Activated CD4-positive, CD25-positive, alpha-beta regulatory T cell treated with anti-CD3 and anti-CD28 coated beads, Interleukin-2, amount 50 U/mL, for 16 hours (primary cell): ENCODE data around the gene SMAD1.

ENCODE experiments used
- DNase-seq: peaks from one replicate; pipeline ENCODE4 v3.0.0-alpha.2; 2020; ENCODE audit warnings: low read depth, low spot score

The SMAD1 gene

DNA sequence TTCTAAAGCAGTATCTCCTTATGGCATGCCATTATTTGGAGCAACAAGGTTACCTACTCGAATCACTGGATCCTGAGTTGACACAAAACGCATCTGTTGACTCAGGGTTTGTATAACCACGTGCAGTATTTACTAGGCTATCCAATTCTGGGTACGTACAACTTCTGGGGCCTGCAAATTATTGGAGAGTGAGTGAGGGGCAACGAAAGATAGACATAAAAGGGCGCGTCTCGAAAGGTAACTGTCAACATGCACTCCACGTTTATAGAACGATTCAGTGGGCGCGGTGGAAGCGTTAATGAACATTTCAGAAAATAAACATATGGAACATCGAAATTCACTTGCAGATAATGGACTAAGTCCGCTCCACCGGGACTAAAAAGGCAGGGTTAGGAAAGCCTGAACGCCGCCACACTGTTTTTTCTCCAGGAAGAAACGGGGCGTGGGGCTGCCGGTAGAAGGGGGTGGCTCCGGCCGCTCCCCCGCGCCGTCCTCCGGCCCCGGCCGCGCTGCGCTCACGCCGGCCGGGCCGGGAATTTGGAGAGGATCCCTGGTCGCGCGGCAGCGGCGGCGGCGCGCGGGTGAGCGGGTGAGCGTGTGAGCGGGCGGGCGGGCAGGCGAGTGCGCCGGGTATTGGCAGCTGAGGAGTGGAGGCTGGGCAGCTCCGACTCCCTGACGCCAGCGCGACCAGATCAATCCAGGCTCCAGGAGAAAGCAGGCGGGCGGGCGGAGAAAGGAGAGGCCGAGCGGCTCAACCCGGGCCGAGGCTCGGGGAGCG lies at the start of gene SMAD1:
Gene SMAD1, plus strand, starts transcription at position 690 of the 778 bp plus-strand sequence. CDS start 32,761 bp downstream, outside the sequence.
- no peak for DNase-seq

DNA sequence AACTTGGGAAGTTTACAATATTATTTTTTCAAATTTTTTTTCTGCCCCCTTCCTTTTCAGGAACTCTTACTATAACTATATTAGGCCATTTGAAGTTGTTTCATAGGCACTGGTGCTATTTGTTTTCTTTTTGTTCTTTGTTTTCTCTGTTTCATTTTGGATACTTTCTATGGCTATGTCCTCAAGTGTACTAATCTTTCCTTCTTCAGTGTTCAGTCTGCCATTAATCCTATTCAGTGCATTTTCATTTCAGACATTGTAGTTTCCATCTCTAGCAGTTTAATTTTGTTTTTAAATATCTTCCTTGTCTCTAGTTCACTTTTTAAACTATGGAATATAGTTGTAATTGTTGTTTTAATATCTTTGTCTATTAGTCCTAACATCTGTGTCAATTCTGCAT lies 48.0 kb upstream of the SMAD1 start:
- DNase-seq, result no peak

DNA sequence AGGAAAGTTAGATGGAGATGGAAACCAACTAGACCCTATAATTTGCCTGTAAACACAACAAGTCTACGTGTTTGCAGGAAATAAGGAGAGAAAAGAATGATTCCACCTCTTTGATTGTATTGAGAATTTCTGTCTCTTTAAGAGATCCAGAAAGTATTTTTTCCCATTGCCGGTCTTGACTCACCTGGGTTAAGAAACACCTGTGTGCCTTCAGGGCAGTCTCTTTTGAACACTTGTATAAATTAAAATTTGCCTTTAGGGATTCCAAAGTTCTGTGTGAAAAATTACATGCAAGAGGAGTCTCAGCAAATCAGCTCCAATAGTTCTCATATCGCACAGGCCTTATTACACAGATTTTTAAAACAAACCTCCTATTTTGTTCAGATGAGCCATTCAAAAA lies 46.0 kb upstream of the SMAD1 start:
- DNase-seq, result no peak

DNA sequence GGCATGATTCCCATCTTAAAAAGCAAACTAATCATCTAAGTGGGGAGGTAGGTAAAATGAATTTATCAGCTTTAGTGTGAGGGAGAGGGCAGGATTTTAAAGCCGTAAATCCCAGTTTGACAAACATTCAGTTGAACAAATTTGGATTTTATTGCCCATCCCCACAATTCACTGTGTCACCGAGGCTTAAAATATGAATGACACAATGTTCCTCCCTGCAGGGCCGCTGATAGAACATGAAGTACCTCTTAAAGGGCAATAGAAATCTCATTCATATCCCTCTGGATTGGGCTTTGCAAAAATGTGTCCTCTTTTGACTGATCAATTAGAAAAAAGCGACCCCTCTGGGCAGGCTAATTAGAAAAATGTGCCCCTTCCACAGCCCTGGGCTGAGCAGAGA lies 45.5 kb upstream of the SMAD1 start:
- no peak for DNase-seq

DNA sequence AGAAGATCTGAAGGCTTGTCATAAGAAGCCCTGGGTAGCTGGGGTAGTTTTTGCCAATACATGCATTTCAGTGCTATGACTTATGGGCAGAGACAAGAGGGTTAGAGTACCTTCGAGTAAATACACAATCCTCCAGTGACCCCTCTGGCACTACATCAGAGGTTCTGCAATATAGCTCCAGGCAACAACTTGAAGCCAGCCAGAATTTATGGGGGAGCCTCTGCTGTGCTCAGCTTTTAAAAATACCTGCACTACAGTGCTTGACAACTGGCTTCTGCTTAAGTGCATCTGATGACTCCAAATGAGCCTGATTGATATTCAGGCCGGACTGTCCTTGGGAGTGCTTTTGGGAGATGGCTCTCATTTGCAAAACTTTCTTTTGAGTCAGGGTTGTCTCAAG lies 44.9 kb upstream of the SMAD1 start:
- DNase-seq, result no peak

DNA sequence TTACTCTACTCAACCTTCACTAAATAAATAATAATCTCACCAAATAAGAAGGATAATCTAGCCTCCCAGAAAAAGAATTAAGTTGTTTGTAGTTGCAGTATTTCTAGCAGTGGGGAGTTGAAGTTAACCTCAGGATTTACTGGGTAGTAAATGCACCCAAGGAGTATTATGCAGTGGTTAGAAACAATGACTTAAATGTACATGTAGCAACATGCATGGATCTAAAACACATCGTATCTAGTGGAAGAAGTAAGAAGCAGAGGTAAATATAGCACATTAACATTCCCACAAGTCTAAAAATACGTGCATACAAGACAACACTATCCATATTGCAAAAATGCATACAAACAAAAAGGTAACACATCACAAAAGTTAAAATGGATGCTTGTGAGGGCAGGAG lies 44.2 kb upstream of the SMAD1 start:
- no peak for DNase-seq

DNA sequence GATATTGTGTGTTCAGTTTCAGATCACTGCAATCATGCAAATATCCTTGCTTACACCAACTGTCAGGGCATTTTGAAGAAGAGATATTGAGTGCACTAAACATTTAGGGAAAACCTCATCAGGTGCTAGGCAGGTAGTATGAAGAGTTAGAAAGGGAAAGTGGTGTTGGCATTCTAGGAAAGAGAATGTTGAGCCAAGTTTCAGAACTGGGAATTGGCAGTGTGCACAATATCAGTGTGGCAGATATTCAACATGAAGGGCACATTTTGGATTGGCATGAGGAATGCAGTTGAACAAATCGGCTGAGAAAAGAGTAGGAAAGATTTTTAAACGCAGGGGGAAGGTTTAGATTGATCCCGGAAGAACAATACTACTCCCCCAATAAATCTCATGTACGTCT lies 43.4 kb upstream of the SMAD1 start:
- no peak for DNase-seq

DNA sequence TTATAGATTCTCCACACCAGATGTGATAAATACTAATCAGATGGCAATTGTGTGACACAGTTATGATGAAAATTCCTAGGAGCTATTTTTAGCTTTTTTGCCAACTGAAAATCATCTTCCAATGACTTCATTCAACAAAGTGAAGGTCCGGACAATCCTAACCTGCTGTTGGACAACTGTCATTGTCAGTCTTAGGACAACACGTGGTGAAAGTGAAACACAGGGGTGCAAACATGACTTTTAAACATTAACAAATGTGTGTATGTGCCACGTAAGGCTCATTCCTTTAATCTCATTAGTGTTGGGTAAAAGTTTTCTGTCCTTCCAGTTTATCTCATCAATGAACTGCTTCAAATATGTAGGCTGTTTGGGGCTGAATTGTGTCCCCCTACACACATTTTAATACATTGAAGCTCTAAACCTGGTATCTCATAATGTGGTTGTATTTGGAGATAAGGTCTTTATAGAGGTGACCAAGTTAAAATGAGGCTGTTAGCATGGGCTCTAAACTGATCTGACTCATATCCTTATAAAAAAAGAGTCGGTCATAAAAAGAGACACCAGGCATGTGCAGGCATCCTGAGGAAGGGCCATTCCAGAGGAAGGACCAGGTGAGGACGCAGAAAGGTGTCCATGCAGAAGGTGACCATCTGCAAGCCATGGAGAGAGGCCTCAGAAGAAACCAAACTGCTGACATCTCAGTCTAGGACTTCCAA lies 41.2 kb upstream of the SMAD1 start:
- DNase-seq, result no peak

DNA sequence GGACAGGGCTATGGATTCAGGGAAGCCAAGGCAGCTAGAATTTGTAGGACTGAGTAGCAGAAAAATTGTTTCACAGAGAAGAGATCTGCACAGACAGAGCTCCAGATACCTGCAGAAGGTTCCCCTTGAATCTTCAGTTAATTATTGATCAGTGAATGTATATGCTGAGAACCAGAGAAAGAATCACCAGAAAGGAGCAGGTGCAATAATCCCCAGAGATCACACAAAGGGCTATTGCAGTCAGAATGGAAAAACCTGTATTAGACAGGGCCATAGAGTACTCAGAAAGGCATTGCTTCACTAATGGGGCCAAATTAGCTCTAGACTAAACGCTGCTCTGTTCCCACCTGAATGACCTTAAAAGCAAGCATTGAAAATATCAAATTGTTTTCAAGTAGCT lies 35.5 kb upstream of the SMAD1 start:
- DNase-seq, result no peak

DNA sequence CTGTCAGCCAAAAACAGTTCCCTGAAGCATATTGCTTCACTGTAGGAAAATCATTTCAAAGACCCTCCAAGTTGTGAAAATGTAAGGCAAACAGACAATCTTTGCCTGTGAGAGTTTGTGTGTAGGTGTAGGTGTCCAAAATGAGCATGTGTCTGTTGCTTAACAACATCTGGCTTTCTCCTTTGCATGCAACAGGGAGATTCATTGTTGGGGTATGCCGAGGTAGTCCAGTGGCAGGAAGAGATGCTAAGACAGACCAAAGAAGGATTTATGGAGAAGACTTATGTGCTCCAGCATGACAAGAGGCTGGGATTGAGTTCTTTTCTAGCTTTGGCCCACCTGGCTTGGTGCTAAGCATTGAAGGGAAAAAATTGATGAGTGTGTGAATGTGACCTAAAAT lies 29.8 kb upstream of the SMAD1 start:
- DNase-seq, result no peak

DNA sequence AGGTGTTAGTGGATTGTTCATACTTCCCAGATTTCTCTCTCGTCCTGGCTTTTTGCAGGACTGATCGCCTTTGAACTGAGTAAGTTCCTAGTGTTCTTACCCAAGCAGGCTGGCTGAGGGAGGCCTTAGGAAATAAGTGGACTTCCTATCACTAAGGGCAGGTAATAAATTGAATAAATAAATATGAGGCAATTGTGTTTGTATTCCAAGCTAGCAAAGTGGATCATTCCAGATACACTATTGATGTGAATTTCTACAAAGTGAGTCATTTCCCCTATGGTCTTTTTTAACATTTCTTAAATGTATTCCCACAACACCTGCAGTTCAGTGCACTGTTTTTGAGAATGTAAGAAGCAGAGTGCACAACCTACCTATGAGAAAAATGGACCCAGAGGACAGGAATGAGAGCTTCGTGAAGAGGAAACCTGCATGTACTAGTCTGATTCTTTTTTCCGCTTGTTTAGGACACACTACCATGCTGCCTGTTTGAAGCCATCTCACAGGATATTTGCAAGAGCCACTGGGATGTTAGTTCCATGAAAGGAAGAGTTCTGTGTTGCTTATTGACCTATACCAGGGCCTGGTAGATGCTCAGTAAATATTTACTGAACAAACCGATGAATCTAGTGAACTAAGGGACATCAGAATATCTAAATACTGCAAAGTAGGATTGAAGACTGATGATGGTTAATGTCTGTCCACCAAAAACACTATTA lies 29.0 kb upstream of the SMAD1 start:
- no peak for DNase-seq

DNA sequence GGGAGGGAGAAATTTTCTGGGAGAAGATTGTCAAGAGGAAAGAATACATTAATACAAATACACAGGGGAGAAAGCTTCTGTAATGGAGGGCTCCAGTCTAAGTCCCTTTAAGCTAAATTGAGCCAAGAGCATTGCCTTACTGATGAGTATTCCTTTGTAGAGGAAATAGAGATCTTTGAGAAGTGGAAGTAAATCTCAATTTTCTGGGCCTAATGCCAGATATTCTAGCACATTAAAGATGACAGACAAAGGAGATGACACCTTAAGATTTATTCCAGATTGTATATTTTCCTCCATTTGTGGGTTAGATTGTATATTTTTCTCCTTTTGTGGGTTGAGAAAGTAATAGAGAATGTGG lies 28.5 kb upstream of the SMAD1 start:
- no peak for DNase-seq

DNA sequence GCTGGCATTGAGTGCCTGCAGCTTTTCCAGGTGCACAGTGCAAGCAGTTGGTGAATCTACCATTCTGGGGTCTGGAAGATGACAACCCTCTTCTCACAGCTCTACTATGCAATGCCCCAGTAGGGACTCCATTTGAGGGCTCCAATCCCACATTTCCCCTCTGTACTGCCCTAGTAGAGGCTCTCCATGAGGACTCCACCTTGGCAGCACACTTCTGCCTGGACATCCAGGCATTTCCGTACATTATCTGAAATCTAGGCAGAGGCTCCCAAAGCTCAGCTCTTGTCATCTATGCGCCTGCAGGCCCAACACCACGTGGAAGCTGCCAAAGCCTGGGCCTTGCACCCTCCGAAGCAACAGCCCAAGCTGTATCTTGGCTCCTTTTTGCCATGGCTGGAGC lies 8.4 kb upstream of the SMAD1 start:
- DNase-seq, result no peak

DNA sequence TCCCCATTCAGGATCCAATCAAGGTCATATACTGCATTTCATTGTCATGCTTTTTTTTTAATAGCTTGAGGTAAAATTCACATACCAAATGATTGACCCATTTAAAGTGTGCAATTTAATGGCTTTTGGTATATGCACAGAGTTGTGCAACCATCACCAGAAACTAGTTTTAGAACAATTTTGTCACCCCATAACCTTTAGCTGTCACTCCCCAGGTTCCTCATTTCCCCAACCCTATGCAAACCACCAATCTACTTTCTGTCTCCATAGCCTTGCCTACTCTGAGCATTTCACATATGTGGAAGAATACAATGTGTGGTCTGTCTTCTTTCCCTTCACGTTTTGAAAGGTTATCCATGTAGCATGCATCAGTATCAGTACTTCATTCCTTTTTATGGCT lies 1.4 kb upstream of the SMAD1 start:
- DNase-seq, result no peak

DNA sequence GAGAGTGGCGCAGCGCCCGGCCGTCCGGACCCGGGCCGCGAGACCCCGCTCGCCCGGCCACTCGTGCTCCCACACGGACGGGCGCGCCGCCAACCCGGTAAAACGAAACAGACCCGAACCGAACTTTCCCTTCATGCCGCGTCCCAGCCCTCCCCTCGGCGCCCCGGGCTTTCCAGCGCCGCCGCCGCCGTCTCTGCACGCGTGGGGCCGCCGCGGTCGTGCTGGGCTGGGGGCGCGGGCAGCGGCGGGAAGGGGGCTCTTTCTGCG lies 222 bp downstream of the SMAD1 start:
- DNase-seq, result no peak

DNA sequence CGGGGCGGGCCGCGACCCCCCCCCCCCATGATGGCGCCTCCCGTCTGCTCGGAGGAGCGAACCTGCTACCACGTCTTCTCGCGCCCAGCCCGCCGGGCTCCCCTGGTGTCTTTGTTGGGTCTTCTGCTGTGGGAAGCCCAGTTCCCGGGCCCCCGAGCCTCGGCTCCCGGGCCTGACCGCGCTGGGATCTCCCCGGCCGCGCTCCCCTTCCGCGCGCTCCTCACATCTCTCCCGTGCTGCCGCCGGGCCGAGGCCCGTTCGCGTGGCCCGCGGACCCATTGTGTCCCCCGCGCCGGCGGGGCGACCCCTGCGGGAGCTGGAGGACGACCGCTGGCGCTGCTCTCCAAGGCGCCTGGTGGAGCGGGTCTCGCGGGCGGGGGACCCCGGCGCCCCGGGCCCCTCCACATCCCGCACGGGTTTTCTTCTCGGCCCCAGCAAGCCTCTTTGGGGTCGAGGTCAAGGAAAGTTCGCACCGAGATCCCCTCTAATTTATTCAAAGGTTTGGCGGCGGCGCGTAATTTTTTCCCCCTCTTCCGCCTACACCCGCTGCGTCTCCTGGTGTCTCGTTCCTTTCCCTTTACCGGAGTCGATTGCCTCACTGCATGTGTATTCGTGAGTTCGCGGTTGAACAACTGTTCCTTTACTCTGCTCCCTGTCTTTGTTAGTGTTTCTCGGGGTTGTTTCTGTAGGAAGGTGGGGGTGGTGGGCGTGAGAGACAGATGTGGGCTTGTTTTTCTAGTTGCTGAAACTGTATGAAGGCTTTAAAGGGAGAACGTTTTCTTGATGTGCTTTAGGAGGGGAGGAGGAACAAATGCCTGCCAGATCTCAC lies 770 bp downstream of the SMAD1 start:
- DNase-seq, result peak; percentile 21

DNA sequence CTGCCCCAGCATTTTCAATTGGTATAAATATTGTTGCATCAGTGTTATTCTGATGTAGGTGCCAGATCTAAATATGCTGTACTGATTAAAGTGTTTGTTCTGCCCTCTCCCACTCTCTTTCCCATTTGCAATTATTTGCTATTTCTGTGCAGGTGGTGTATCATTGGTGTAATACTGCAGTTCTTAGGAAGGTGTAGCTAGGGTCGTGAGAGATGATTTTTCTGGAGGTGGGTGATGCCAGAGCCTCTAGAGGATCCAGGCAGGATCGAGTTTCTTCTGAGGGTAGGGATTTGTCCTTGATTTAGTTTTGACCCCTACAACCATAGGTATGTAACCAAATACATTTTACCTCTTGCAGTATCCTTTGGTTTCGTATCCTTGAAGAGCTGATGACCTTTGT lies 1.9 kb downstream of the SMAD1 start:
- DNase-seq, result no peak

DNA sequence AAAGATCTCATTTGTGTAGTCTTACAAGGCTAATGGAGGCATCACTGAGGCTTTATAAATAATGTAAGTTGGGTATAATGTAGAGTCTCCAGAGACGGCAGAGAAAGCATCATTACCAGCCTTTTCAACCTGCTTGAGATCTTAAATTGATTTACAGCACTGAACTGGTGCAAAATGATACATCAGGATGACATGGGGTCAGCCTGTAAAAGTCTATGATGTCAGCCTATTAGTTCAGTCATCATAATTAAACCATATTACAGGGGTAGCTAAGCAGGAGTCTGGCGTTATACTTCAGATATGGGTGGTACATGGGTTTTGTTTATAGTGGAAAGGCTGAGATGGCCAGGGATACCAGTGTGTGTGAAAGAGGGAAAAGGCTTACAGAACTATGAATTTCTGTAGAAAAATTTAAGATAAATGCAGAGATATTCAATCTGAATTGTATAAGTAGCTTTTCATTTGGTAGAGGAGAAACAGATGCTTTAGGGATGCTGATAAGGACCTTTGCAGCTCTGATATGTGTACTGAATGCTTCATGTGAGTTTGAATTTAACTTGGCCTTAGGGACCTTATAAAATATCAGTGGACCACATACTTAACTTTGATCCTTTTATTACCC lies 2.7 kb downstream of the SMAD1 start:
- DNase-seq, result no peak

DNA sequence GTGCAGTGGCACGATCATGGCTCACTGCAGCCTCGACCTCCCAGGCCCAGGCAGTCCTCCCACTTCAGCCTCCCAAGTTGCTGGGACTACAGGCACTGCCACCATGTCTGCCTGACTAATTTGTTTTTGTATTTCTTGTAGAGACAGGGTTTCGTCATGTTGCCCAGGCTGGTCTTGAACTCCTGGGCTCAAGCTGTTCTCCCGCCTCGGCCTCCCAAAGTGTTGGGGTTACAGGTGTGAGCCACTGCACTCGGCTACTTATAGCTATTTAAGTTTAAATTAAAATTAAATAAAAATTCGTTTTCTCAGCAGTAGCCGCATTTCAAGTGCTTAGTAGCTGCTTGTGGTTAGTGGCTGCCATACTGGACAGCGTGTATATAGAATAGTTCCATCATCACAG lies 3.5 kb downstream of the SMAD1 start:
- no peak for DNase-seq

DNA sequence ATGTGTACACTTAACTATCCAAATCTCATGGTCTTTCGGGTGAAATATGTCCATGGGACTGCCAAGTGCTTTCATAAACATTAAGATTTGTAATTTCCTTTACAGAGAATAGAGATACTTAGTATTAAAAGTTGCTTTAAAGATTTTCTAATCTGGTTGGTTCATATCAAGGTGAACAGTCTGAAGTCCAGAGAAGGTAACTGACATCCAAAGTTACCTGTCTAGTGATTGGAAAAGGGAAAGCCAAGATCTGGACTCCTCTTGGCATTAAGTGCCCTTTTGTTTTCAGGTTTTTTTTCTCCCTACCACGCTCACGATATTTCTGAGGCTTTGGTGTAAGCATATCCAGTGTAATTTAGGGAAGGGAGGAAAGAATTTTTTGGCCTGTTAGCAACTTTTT lies 5.0 kb downstream of the SMAD1 start:
- DNase-seq, result no peak

DNA sequence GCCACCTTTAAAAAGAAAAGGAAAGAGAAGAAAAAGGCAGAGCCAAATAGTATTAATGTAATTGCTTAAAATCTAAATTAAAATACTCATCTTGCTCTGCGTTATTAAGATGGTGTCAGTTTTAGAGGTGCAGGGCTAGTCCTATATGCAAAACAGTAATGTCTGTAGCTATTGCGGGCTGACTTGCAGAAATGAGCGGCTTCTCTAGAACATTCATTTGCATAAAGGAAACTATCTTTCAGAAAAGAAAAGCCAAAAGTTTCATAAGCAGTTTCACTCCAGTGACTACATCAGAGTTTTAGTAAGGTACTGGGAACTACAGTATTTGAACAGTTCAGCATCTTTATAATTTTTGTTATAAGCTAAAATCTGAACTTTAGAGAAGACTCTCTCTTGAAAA lies 6.0 kb downstream of the SMAD1 start:
- DNase-seq, result no peak

DNA sequence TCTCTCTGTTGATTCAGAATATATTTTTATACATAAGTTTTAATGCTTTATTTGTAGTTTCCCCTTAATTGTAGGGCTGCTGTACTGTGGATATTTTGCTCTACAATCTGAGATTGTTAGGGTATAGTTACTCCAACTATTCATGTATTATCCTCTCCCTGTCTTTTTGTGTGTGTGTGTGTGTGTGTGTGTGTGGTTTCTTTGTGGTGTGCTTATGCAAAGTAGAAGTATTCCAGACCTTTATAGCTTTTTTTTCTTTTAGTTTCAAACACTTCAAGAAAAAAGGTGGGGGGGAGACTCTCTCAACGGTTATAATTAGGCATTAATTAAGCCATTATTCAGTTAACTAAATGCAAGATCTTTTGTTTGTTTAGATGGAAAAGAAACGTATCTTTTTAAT lies 6.7 kb downstream of the SMAD1 start:
- no peak for DNase-seq
